H1 (cell line): ENCODE measurements around the gene PCDHB6. TPM values are rescaled to one million over a fixed set of nuclear protein-coding genes. Genes with fewer than 3 reads are reported as not detected.
A peak's percentile ranks its signal among the peaks of the same experiment; 100 is the strongest.

Experiments
- CTCF ChIA-PET: fragments of 300-600 bp; sonication (Branson Sonifier 250); formaldehyde crosslinking; loops from one replicate; lab custom pipeline; 2021; ENCODE audit not compliant: partially characterized antibody; lab: Charles Lee
- POLR2A ChIA-PET: fragments of 300-600 bp; sonication (Branson Sonifier 250); formaldehyde crosslinking; loops from one replicate; lab custom pipeline; 2021; ENCODE audit warnings: inconsistent platforms; ENCODE audit not compliant: partially characterized antibody; lab: Charles Lee
- DNase-seq, 2 experiments: peaks; one replicate each; pipeline versions ENCODE4 v3.0.0 to v3.0.0-alpha.2; 2010 to 2022; ENCODE audit warnings: low spot score in 2 of 2, low read depth in 1 of 2, mixed read lengths in 1 of 2
- FAIRE-seq: peaks from 2 replicates; lab custom pipeline; 2011; peaks lifted over from hg19 to GRCh38; lab: Jason Lieb, UNC
- H2AFZ ChIP-seq: 2 replicates; pipeline ENCODE4 v1.8.1; 2012; ENCODE audit warnings: low read length, inconsistent platforms
- H2AK5ac ChIP-seq: 2 replicates; pipeline ENCODE4 v1.6.1; 2013; ENCODE audit warnings: low read depth, low read length
- H2BK120ac ChIP-seq: replicated peaks from 2 replicates; pipeline ENCODE3; 2013; ENCODE audit warnings: low read depth, low read length, inconsistent platforms
- H2BK12ac ChIP-seq: 2 replicates; pipeline ENCODE4 v1.6.1; 2013; ENCODE audit warnings: low read depth, low read length
- H2BK15ac ChIP-seq: 2 replicates; pipeline ENCODE4 v1.6.1; 2013; ENCODE audit warnings: low read length
- H2BK20ac ChIP-seq: 2 replicates; pipeline ENCODE4 v1.6.1; 2013; ENCODE audit warnings: low read length
- H2BK5ac ChIP-seq: 2 replicates; pipeline ENCODE4 v1.6.1; 2013; ENCODE audit warnings: low read depth, low read length
- H3K14ac ChIP-seq: 2 replicates; pipeline ENCODE4 v1.6.1; 2013; ENCODE audit warnings: inconsistent platforms; ENCODE audit not compliant: insufficient read length
- H3K18ac ChIP-seq: 2 replicates; pipeline ENCODE4 v1.6.1; 2013; ENCODE audit warnings: low read length; ENCODE audit errors: extremely low read depth
- H3K23ac ChIP-seq: 2 replicates; pipeline ENCODE4 v1.6.1; 2013; ENCODE audit warnings: inconsistent platforms; ENCODE audit not compliant: insufficient read length
- H3K23me2 ChIP-seq: 2 replicates; pipeline ENCODE4 v1.6.1; 2013; ENCODE audit warnings: low read depth, low read length
- H3K27ac ChIP-seq: 2 replicates; pipeline ENCODE4 v1.6.1; 2011; ENCODE audit warnings: low read depth, low read length, inconsistent platforms
- H3K27me3 ChIP-seq, 4 experiments: replicated peaks in 1 of 4; 1 replicate in 1 of 4; 2 replicates in 3 of 4; pipeline versions ENCODE4 v1.6.1 to v1.8.1; 2011 to 2013; ENCODE audit warnings: low read length in 3 of 4, mild to moderate bottlenecking in 3 of 4, inconsistent platforms in 2 of 4, mixed read lengths in 2 of 4, moderate library complexity in 1 of 4; ENCODE audit not compliant: control insufficient read depth in 3 of 4, insufficient read depth in 3 of 4; ENCODE audit errors: extremely low read depth in 1 of 4
- H3K36me3 ChIP-seq, 4 experiments: 2 replicates each; pipeline versions ENCODE4 v1.6.1 to v1.8.1; 2011 to 2013; ENCODE audit warnings: mild to moderate bottlenecking in 4 of 4, low read length in 3 of 4, moderate library complexity in 2 of 4, control low read depth in 1 of 4, inconsistent platforms in 1 of 4; ENCODE audit not compliant: insufficient read depth in 4 of 4, control insufficient read depth in 2 of 4
- H3K4ac ChIP-seq: replicated peaks from 2 replicates; pipeline ENCODE3; 2013; ENCODE audit warnings: low read length, low read depth, mixed read lengths, inconsistent platforms; ENCODE audit not compliant: insufficient read length
- H3K4me1 ChIP-seq, 4 experiments: replicated peaks in 1 of 4; 1 replicate in 1 of 4; 2 replicates in 3 of 4; pipeline versions ENCODE4 v1.6.1 to v1.8.1; 2011 to 2013; ENCODE audit warnings: low read length in 3 of 4, inconsistent platforms in 2 of 4, mixed read lengths in 1 of 4; ENCODE audit not compliant: insufficient read depth in 4 of 4, control insufficient read depth in 3 of 4
- H3K4me2 ChIP-seq, 2 experiments: 2 replicates each; pipeline versions ENCODE4 v1.6.1 to v1.8.1; 2011 to 2013; ENCODE audit warnings: low read depth in 2 of 2, low read length in 2 of 2, control low read depth in 1 of 2, inconsistent platforms in 1 of 2, mild to moderate bottlenecking in 1 of 2; ENCODE audit not compliant: insufficient read depth in 1 of 2
- H3K4me3 ChIP-seq, 4 experiments: fragments of 200-600, 300-600 bp in 1 of 4; sonication (generic), shearing (Covaris generic), sonication (Bioruptor Twin) in 1 of 4; 2 replicates each; pipeline versions ENCODE4 v1.5.1 to v1.8.1; 2011 to 2016; ENCODE audit warnings: low read length in 4 of 4, low read depth in 3 of 4, control low read depth in 2 of 4, inconsistent platforms in 2 of 4, mild to moderate bottlenecking in 2 of 4, mixed read lengths in 1 of 4, moderate library complexity in 1 of 4; ENCODE audit not compliant: insufficient read depth in 2 of 4; ENCODE audit errors: extremely low read depth in 1 of 4
- H3K56ac ChIP-seq: replicated peaks from 2 replicates; pipeline ENCODE3; 2013; ENCODE audit warnings: low read depth, mild to moderate bottlenecking, mixed read lengths, low read length, inconsistent platforms; ENCODE audit not compliant: insufficient read length
- H3K79me1 ChIP-seq: 2 replicates; pipeline ENCODE4 v1.6.1; 2013; ENCODE audit warnings: low read depth, low read length, control low read depth
- H3K79me2 ChIP-seq, 2 experiments: 2 replicates each; pipeline versions ENCODE4 v1.6.1 to v1.8.1; 2012 to 2013; ENCODE audit warnings: low read length in 2 of 2, mild to moderate bottlenecking in 2 of 2, inconsistent platforms in 1 of 2; ENCODE audit not compliant: insufficient read depth in 2 of 2, control insufficient read depth in 1 of 2
- H3K9ac ChIP-seq, 4 experiments: replicated peaks in 1 of 4; 1 replicate in 1 of 4; 2 replicates in 3 of 4; pipeline versions ENCODE4 v1.6.1 to v1.8.1; 2011 to 2013; ENCODE audit warnings: low read depth in 3 of 4, low read length in 3 of 4, control low read depth in 2 of 4, mild to moderate bottlenecking in 2 of 4, moderate library complexity in 2 of 4, inconsistent platforms in 1 of 4; ENCODE audit errors: extremely low read depth in 1 of 4
- H3K9me3 ChIP-seq, 2 experiments: 2 replicates each; pipeline versions ENCODE4 v1.6.1 to v1.8.1; 2012 to 2013; ENCODE audit warnings: mild to moderate bottlenecking in 2 of 2, moderate library complexity in 2 of 2, control low read depth in 1 of 2, inconsistent platforms in 1 of 2, low read depth in 1 of 2, low read length in 1 of 2, mixed read lengths in 1 of 2; ENCODE audit not compliant: insufficient read depth in 2 of 2
- H4K20me1 ChIP-seq, 2 experiments: replicated peaks in 1 of 2; 2 replicates each; pipeline versions ENCODE3 to v1.8.1; 2011 to 2013; ENCODE audit warnings: inconsistent platforms in 2 of 2, low read length in 2 of 2, mild to moderate bottlenecking in 1 of 2; ENCODE audit not compliant: insufficient read depth in 2 of 2, control insufficient read depth in 1 of 2
- H4K5ac ChIP-seq: 2 replicates; pipeline ENCODE4 v1.6.1; 2013; ENCODE audit warnings: low read length, low read depth, mixed read lengths, inconsistent platforms; ENCODE audit not compliant: insufficient read length
- H4K8ac ChIP-seq: 2 replicates; pipeline ENCODE4 v1.8.0; 2013; ENCODE audit warnings: mild to moderate bottlenecking, moderate library complexity, low read length, inconsistent platforms; ENCODE audit not compliant: insufficient read depth; ENCODE audit errors: extremely low read depth
- H4K91ac ChIP-seq: replicated peaks from 2 replicates; pipeline ENCODE3; 2013; ENCODE audit warnings: low read length, mixed read lengths, inconsistent platforms; ENCODE audit not compliant: insufficient read length
- CHD1 ChIP-seq: IDR thresholded peaks from 2 replicates; pipeline ENCODE4 v1.6.1; 2012; ENCODE audit warnings: low read depth, low read length, improper control_type of control experiment
- CHD2 ChIP-seq: IDR thresholded peaks from 2 replicates; pipeline ENCODE4 v1.6.1; 2012; ENCODE audit warnings: low read length, improper control_type of control experiment
- RXRA ChIP-seq: IDR thresholded peaks from 2 replicates; pipeline ENCODE4 v1.6.1; 2011; ENCODE audit warnings: low read depth, mild to moderate bottlenecking, low read length, moderate library complexity; ENCODE audit not compliant: insufficient read depth
- SRF ChIP-seq: IDR thresholded peaks from 2 replicates; pipeline ENCODE4 v1.6.1; 2011; ENCODE audit warnings: mild to moderate bottlenecking, low read depth, low read length, moderate library complexity
- TAF1 ChIP-seq: IDR thresholded peaks from 2 replicates; pipeline ENCODE4 v1.6.1; 2011; ENCODE audit warnings: mild to moderate bottlenecking, low read depth, low read length
- TAF7 ChIP-seq: optimal IDR thresholded peaks from 2 replicates; pipeline ENCODE3; 2011; ENCODE audit warnings: low read depth, mild to moderate bottlenecking, inconsistent platforms, low read length, moderate library complexity, borderline replicate concordance
- WGBS, 2 experiments: shearing (Covaris generic) in 1 of 2; methylation state at CpG; one replicate each; pipeline versions ENCODE4 v1.1.6 to v1.1.7; 2013 to 2015; ENCODE audit warnings: low lambda C conversion rate in 2 of 2, mixed read lengths in 2 of 2, inconsistent platforms in 1 of 2, low coverage in 1 of 2, missing lambda C conversion rate in 1 of 2; ENCODE audit not compliant: insufficient replicate concordance in 2 of 2, insufficient coverage in 1 of 2, insufficient read length in 1 of 2; ENCODE audit errors: extremely low coverage in 1 of 2, missing lambda C conversion rate in 1 of 2; 5-methylcytosine and 5-hydroxymethylcytosine counted together
- polyA plus RNA-seq, 7 experiments: library from polyadenylated mRNA; depleted of rRNA in 3 of 7; stranded (reverse) in 5 of 7; unstranded in 2 of 7; fragments of >200 nt in 5 of 7; fragments of 200-250 nt in 2 of 7; gene quantifications; 1 replicate in 5 of 7; 2 replicates in 1 of 7; 4 replicates in 1 of 7; pipeline versions ENCODE4 v1.2.1 to v1.2.3, GENCODE V29; 2011 to 2013; ENCODE audit warnings: missing spikeins in 2 of 7, mixed read lengths in 2 of 7
- total RNA-seq: library from RNA; stranded (reverse); fragmentation: NEBNext Ultra II Directional; extraction: Animal tissue kit (Norgen Biotek cat#: 25700); gene quantifications from 2 replicates; pipeline ENCODE4 v1.2.1, GENCODE V29; 2021
- TF ChIP-seq, protein P1 (sequence below): IDR thresholded peaks from 2 replicates; pipeline ENCODE4 v1.6.1; 2011; ENCODE audit warnings: low read depth, mild to moderate bottlenecking, low read length; ENCODE audit not compliant: insufficient read depth
- TF ChIP-seq, protein P2 (sequence below): IDR thresholded peaks from 2 replicates; pipeline ENCODE4 v1.6.1; 2012; ENCODE audit warnings: low read length, inconsistent platforms
- TF ChIP-seq, protein P3 (sequence below): IDR thresholded peaks from 2 replicates; pipeline ENCODE4 v1.6.1; 2011; ENCODE audit warnings: low read length, improper control_type of control experiment

PCDHB6 gene
- total and polyA plus RNA-seq, 2 of the 8 experiments (the other 6 are each of a cell fraction or from before 2014, with no cell fraction given) = 0.28 to 0.29 TPM

DNA sequence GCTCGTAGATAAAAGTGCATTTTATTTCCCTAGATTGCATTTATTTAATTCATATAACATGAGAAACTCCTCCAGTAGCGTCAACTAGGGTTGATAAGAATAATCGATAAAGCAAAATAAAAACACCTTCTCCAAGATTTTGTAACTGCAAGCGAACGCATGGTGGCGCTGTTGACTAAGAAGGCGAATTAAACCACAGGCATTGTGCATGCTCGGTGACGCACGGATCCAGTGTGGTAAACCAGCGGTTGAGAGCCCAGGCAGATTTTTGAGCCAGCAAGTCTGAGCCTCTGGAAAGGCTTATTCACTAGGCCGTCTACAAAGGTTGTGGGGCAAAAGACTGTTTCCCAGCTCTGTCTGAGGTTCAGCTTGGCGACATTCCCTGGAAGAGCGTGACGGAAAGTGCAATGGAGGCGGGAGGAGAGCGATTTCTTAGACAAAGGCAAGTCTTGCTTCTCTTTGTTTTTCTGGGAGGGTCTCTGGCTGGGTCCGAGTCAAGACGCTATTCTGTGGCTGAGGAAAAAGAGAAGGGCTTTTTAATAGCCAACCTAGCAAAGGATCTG lies 49.5 kb upstream of the PCDHB6 start, which contains the start of gene PCDHB3:
Gene PCDHB3, plus strand, starts transcription at position 231 of the 563 bp plus-strand sequence. Its CDS starts 177 bp downstream, at position 408.
- no peak within 1 kb of the TSS for H3K4ac ChIP-seq
- POLR2A ChIA-PET = interaction anchor here (0.7 to 1.5 kb wide), 3 partner anchors 10 to 25 kb away, joined by 3 to 4 read pairs (median 3); no protein-coding TSS in a partner anchor
- H3K14ac ChIP-seq = no peak within 1 kb of the TSS
- peaks cover 0 to 25% (median 3%) of the 10 kb centered on the region in 4 experiments; a peak in 3 of 8 replicates for H3K36me3 ChIP-seq
- H2BK12ac ChIP-seq = no peak within 1 kb of the TSS
- H4K8ac ChIP-seq = peak within 1 kb of the TSS; percentile 92; the same call in 1 of the 2 replicates
- H3K27ac ChIP-seq = no peak within 1 kb of the TSS
- H3K79me2 ChIP-seq = peaks cover 0 to 16% of the 10 kb centered on the region in 2 experiments; a peak in 3 of 4 replicates
- peak within 1 kb of the TSS in 3 of 4 experiments; percentile 8 to 39 (median 32); a peak in 4 of 8 replicates for H3K4me3 ChIP-seq
- FAIRE-seq (peak; percentile 95), DNase-seq (peak; percentile 51 to 87)
- no peak within 1 kb of the TSS for H3K23ac ChIP-seq
- H3K79me1 ChIP-seq = no peaks in the 10 kb centered on the region
- H4K5ac ChIP-seq = no peak within 1 kb of the TSS
- H2BK5ac ChIP-seq = no peak within 1 kb of the TSS; the same call in 1 of the 2 replicates
- CTCF ChIA-PET = interaction anchor here (0.7 to 1.6 kb wide), 15 partner anchors 9 to 225 kb away, joined by 3 to 15 read pairs (median 4); partner anchors contain the start of genes PCDHB16, PCDHB4, PCDHB5 and PCDHB6
- H3K4me2 ChIP-seq = peak within 1 kb of the TSS; percentile 53 to 56
- no peak within 1 kb of the TSS for H3K18ac ChIP-seq
- H3K9ac ChIP-seq = peak within 1 kb of the TSS in 2 of 4 experiments; percentile 33 to 42; a peak in 2 of 7 replicates
- WGBS, 2 experiments = 52% methylated on average over 19 of the region's 19 CpGs; no CpG with 5 or more reads in 1 of the 2 experiments
- no peak within 1 kb of the TSS for H3K56ac ChIP-seq
- H2AK5ac ChIP-seq = no peak within 1 kb of the TSS
- H2BK120ac ChIP-seq = no peak within 1 kb of the TSS
- H2AFZ ChIP-seq = peak within 1 kb of the TSS; percentile 89
- no peak within 1 kb of the TSS for H4K91ac ChIP-seq
- H4K20me1 ChIP-seq = no peaks in the 10 kb centered on the region
- H3K4me1 ChIP-seq = no peaks in the 10 kb centered on the region; a peak in 4 of 7 replicates
- H2BK20ac ChIP-seq = no peak within 1 kb of the TSS
- H3K9me3 ChIP-seq = peaks cover 0 to 7% of the 10 kb centered on the region in 2 experiments; a peak in 1 of 4 replicates
- no peaks in the 10 kb centered on the region for H3K27me3 ChIP-seq
- peaks cover under 1% of the 10 kb centered on the region for H3K23me2 ChIP-seq
- H2BK15ac ChIP-seq = no peak within 1 kb of the TSS
- TF ChIP-seq, protein P1, sequence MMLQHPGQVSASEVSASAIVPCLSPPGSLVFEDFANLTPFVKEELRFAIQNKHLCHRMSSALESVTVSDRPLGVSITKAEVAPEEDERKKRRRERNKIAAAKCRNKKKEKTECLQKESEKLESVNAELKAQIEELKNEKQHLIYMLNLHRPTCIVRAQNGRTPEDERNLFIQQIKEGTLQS = no peak
- TF ChIP-seq, protein P2, sequence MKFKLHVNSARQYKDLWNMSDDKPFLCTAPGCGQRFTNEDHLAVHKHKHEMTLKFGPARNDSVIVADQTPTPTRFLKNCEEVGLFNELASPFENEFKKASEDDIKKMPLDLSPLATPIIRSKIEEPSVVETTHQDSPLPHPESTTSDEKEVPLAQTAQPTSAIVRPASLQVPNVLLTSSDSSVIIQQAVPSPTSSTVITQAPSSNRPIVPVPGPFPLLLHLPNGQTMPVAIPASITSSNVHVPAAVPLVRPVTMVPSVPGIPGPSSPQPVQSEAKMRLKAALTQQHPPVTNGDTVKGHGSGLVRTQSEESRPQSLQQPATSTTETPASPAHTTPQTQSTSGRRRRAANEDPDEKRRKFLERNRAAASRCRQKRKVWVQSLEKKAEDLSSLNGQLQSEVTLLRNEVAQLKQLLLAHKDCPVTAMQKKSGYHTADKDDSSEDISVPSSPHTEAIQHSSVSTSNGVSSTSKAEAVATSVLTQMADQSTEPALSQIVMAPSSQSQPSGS = no peak
- TF ChIP-seq RXRA (no peak), CHD1 (no peak), TAF7 (no peak), SRF (no peak), TAF1 (no peak), CHD2 (no peak)
- TF ChIP-seq, protein P3, sequence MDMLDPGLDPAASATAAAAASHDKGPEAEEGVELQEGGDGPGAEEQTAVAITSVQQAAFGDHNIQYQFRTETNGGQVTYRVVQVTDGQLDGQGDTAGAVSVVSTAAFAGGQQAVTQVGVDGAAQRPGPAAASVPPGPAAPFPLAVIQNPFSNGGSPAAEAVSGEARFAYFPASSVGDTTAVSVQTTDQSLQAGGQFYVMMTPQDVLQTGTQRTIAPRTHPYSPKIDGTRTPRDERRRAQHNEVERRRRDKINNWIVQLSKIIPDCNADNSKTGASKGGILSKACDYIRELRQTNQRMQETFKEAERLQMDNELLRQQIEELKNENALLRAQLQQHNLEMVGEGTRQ = no peak
